SK-N-SH (cell line): Measurements from ENCODE around the gene SCN1B. TPM values are rescaled to one million over a fixed set of nuclear protein-coding genes. Genes with fewer than 3 reads are reported as not detected.

Experiments used
- CTCF ChIA-PET: fragments of 300-600, 350-600 bp; formaldehyde crosslinking; extraction: SDS; loops from one replicate; lab custom pipeline; 2021; lab: Yijun Ruan, JAX
- POLR2A ChIA-PET: fragments of 350-600 bp; sonication (Branson Sonifier 250); formaldehyde crosslinking; extraction: SDS; loops from one replicate; lab custom pipeline; 2020; ENCODE audit warnings: antibody characterized with exemption, inconsistent platforms; lab: Yijun Ruan, JAX
- DNase-seq: peaks from one replicate; pipeline ENCODE4 v3.0.0; 2012
- H2AFZ ChIP-seq: fragments of 200-600 bp; sonication (generic); 2 replicates; pipeline ENCODE4 v1.8.1; 2016; ENCODE audit warnings: antibody characterized with exemption, mild to moderate bottlenecking, low read depth
- H3F3A ChIP-seq: fragments of 200-600 bp; sonication (generic); replicated peaks from 2 replicates; pipeline ENCODE3; 2016; ENCODE audit warnings: antibody characterized with exemption, mild to moderate bottlenecking; ENCODE audit not compliant: insufficient read depth
- H3K27ac ChIP-seq, 2 experiments: fragments of 200-500 bp in 1 of 2; fragments of 200-600 bp in 1 of 2; sonication (Bioruptor generic) in 1 of 2; sonication (generic), shearing (Covaris generic) in 1 of 2; 2 replicates each; pipeline versions ENCODE4 v1.5.1 to v1.6.1; 2014 to 2016; ENCODE audit warnings: low read depth in 2 of 2, inconsistent platforms in 1 of 2, low read length in 1 of 2, mild to moderate bottlenecking in 1 of 2, mixed read lengths in 1 of 2
- H3K27me3 ChIP-seq: fragments of 200-600 bp; sonication (generic), shearing (Covaris generic); 2 replicates; pipeline ENCODE4 v1.6.1; 2016; ENCODE audit warnings: mixed run types; ENCODE audit not compliant: insufficient read depth
- H3K36me3 ChIP-seq, 2 experiments: fragments of 200-500 bp in 1 of 2; fragments of 200-600 bp in 1 of 2; sonication (Bioruptor generic) in 1 of 2; sonication (generic) in 1 of 2; replicated peaks in 1 of 2; 2 replicates each; pipeline versions ENCODE3 to v1.5.1; 2014 to 2016; ENCODE audit warnings: low read length in 1 of 2, mild to moderate bottlenecking in 1 of 2; ENCODE audit not compliant: insufficient read depth in 2 of 2, control insufficient read depth in 1 of 2
- H3K4me1 ChIP-seq, 2 experiments: fragments of 200-500 bp in 1 of 2; fragments of 200-600 bp in 1 of 2; sonication (Bioruptor generic) in 1 of 2; sonication (generic), shearing (Covaris generic) in 1 of 2; 2 replicates each; pipeline versions ENCODE4 v1.5.1 to v1.6.1; 2014 to 2016; ENCODE audit warnings: low read depth in 1 of 2, low read length in 1 of 2, mixed run types in 1 of 2; ENCODE audit not compliant: insufficient read depth in 2 of 2, control insufficient read depth in 1 of 2
- H3K4me2 ChIP-seq: fragments of 200-600 bp; sonication (generic), shearing (Covaris generic); 2 replicates; pipeline ENCODE4 v1.6.1; 2017; ENCODE audit warnings: mixed run types
- H3K4me3 ChIP-seq, 2 experiments: fragments of 200-500 bp in 1 of 2; fragments of 200-600 bp in 1 of 2; sonication (Bioruptor generic) in 1 of 2; sonication (generic), shearing (Covaris generic) in 1 of 2; 2 replicates each; pipeline versions ENCODE4 v1.5.1 to v1.8.1; 2014 to 2016; ENCODE audit warnings: low read depth in 2 of 2, inconsistent platforms in 1 of 2, low read length in 1 of 2, mild to moderate bottlenecking in 1 of 2, mixed read lengths in 1 of 2, moderate library complexity in 1 of 2
- H3K79me2 ChIP-seq: fragments of 200-600 bp; sonication (generic); 2 replicates; pipeline ENCODE4 v1.8.1; 2017; ENCODE audit warnings: mild to moderate bottlenecking; ENCODE audit not compliant: insufficient read depth
- H3K9ac ChIP-seq: fragments of 200-600 bp; sonication (generic); 2 replicates; pipeline ENCODE4 v1.6.1; 2017; ENCODE audit warnings: mixed run types
- H3K9me2 ChIP-seq: fragments of 200-600 bp; sonication (generic); 2 replicates; pipeline ENCODE4 v1.6.1; 2017; ENCODE audit warnings: mixed run types
- H3K9me3 ChIP-seq: fragments of 200-600 bp; sonication (generic); 2 replicates; pipeline ENCODE4 v1.6.1; 2017; ENCODE audit warnings: mixed run types, mild to moderate bottlenecking, moderate library complexity
- H4K20me1 ChIP-seq: fragments of 200-600 bp; sonication (generic); 2 replicates; pipeline ENCODE4 v1.6.1; 2017; ENCODE audit warnings: mild to moderate bottlenecking, mixed run types; ENCODE audit not compliant: insufficient read depth
- CHD2 ChIP-seq: fragments of 150-350 bp; IDR thresholded peaks from 2 replicates; pipeline ENCODE4 v1.6.1; 2018; ENCODE audit warnings: low read length; ENCODE audit not compliant: partially characterized antibody
- ELF1 ChIP-seq: IDR thresholded peaks from 2 replicates; pipeline ENCODE4 v1.4.0; 2012
- EP300 ChIP-seq, 2 experiments: IDR thresholded peaks; 2 replicates each; pipeline versions ENCODE4 v1.4.0 to v1.6.1; 2012; ENCODE audit warnings: borderline replicate concordance in 1 of 2, low read depth in 1 of 2, low read length in 1 of 2
- EZH2phosphoT487 ChIP-seq: fragments of 200-600 bp; sonication (generic); IDR thresholded peaks from 2 replicates; pipeline ENCODE4 v1.6.1; 2017; ENCODE audit warnings: low read depth, mixed run types, mild to moderate bottlenecking, antibody characterized with exemption, moderate library complexity, borderline replicate concordance
- FOXJ3 ChIP-seq: sonication (generic); formaldehyde crosslinking; IDR thresholded peaks from 2 replicates; pipeline ENCODE4 v1.5.1; 2020; ENCODE audit warnings: mild to moderate bottlenecking, missing genetic modification reagents
- FOXM1 ChIP-seq: IDR thresholded peaks from 2 replicates; pipeline ENCODE4 v1.4.0; 2012; ENCODE audit warnings: low read depth, mild to moderate bottlenecking
- GABPA ChIP-seq: IDR thresholded peaks from 2 replicates; pipeline ENCODE4 v1.4.0; 2012; ENCODE audit warnings: low read depth, mild to moderate bottlenecking
- MEF2A ChIP-seq: IDR thresholded peaks from 2 replicates; pipeline ENCODE4 v1.4.0; 2012; ENCODE audit warnings: low read depth, borderline replicate concordance
- NFIC ChIP-seq: IDR thresholded peaks from 2 replicates; pipeline ENCODE4 v1.4.0; 2012; ENCODE audit warnings: borderline replicate concordance
- NRF1 ChIP-seq: IDR thresholded peaks from 2 replicates; pipeline ENCODE4 v1.6.1; 2012; ENCODE audit warnings: low read depth, mild to moderate bottlenecking, low read length
- POLR2AphosphoS5 ChIP-seq: IDR thresholded peaks from 2 replicates; pipeline ENCODE4 v1.6.1; 2012; ENCODE audit warnings: low read depth, low read length
- RAD21 ChIP-seq: IDR thresholded peaks from 2 replicates; pipeline ENCODE4 v1.6.1; 2012; ENCODE audit warnings: mild to moderate bottlenecking, low read length
- RCOR1 ChIP-seq: fragments of 150-350 bp; IDR thresholded peaks from 2 replicates; pipeline ENCODE4 v1.6.1; 2017; ENCODE audit warnings: antibody characterized with exemption, low read length
- RFX5 ChIP-seq: IDR thresholded peaks from 2 replicates; pipeline ENCODE4 v1.6.1; 2012; ENCODE audit warnings: mild to moderate bottlenecking, improper control_type of control experiment, low read length
- SIN3A ChIP-seq: IDR thresholded peaks from 2 replicates; pipeline ENCODE4 v1.6.1; 2012; ENCODE audit warnings: low read depth, mild to moderate bottlenecking, low read length, moderate library complexity, borderline replicate concordance
- SMC3 ChIP-seq: IDR thresholded peaks from 2 replicates; pipeline ENCODE4 v1.6.1; 2012; ENCODE audit warnings: low read depth, low read length, improper control_type of control experiment
- TEAD4 ChIP-seq: IDR thresholded peaks from 2 replicates; pipeline ENCODE4 v1.4.0; 2012; ENCODE audit warnings: mild to moderate bottlenecking, borderline replicate concordance; ENCODE audit not compliant: insufficient read depth
- WGBS: methylation state at CpG from one replicate; pipeline ENCODE4 v1.1.6; 2017; ENCODE audit warnings: low lambda C conversion rate; 5-methylcytosine and 5-hydroxymethylcytosine counted together
- polyA plus RNA-seq, 3 experiments: library from polyadenylated mRNA; depleted of rRNA; stranded (reverse); fragments of >200 nt; gene quantifications; 2 replicates each; pipeline ENCODE4 v1.2.3, GENCODE V29; 2012
- TF ChIP-seq, protein P1 (sequence below): fragments of 150-350 bp; IDR thresholded peaks from 2 replicates; pipeline ENCODE4 v1.6.1; 2017; ENCODE audit warnings: antibody characterized with exemption, low read length, low read depth, borderline replicate concordance
- TF ChIP-seq, protein P2 (sequence below): IDR thresholded peaks from 2 replicates; pipeline ENCODE4 v1.6.1; 2012; ENCODE audit warnings: mild to moderate bottlenecking, low read depth, low read length, moderate library complexity
- TF ChIP-seq, protein P3 (sequence below): IDR thresholded peaks from 2 replicates; pipeline ENCODE4 v1.4.0; 2012; ENCODE audit warnings: low read depth, borderline replicate concordance
- TF ChIP-seq, protein P4 (sequence below): IDR thresholded peaks from 2 replicates; pipeline ENCODE4; 2012
- TF ChIP-seq, protein P5 (sequence below): IDR thresholded peaks from 2 replicates; pipeline ENCODE4 v1.4.0; 2012; ENCODE audit warnings: low read depth

SCN1B gene
- polyA plus RNA-seq, 1 of the 3 experiments (the other 2 are of a cell fraction), result 10.5 TPM

DNA sequence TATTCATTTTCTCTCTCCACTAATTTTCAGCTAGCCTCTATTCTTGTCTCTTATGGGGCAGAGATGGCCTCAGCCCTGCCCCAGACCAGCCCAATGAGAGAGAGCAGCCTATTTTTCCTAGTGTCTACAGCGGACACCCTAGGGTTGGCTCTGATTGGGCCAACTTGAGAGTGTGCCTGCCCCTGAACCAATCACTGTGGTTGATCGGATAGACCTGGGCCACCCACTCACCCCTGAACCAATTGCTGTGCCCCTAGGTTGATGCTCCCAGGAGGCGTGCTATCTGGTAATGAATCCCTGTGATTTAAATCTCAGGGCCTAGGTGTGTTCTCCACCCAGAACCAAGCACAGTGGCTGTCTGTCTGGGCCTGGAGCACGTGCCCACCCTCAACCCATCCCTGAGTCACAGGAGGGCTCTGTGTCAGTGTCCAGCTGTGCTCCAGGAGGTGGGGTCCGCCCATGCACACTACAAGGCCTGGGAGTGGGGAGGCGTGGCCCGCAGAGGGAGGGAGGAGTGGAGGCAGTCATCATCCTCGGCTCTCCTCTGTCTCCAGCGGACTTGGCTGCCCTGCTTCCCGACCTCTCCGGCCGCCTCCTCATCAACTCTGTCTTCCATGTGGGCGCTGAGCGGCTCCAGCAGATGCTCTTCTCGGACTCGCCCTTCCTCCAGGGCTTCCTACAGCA lies 14.9 kb upstream of the SCN1B start (continued):
- TF ChIP-seq, protein P1, sequence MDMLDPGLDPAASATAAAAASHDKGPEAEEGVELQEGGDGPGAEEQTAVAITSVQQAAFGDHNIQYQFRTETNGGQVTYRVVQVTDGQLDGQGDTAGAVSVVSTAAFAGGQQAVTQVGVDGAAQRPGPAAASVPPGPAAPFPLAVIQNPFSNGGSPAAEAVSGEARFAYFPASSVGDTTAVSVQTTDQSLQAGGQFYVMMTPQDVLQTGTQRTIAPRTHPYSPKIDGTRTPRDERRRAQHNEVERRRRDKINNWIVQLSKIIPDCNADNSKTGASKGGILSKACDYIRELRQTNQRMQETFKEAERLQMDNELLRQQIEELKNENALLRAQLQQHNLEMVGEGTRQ, result no peak

DNA sequence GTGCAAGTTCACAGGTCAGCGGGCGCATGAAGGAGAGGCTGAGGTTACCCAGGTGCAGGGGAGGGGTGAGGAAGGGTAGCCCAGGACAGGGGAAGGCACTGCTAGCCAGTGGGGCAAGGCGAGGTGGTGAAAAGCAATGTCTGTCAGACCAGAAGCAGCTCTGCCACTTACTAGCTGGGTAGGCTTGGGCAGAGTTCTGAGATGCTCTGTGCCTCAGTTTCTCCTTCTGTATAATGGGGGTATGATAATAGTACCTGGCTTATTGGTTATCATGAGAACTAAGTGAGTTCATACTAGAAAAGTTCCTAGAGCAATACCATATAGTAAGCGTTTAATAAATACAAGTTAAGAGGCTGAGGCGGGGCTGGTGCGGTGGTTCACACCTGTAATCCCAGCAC lies 14.3 kb upstream of the SCN1B start:
- CTCF ChIA-PET, result interaction anchor here (1.2 to 1.7 kb wide), 2 partner anchors 28 to 376 kb away, joined by 3 to 4 read pairs; no protein-coding TSS in a partner anchor
- peaks cover 34 to 57% of the 10 kb centered on the region in 2 experiments for H3K36me3 ChIP-seq

DNA sequence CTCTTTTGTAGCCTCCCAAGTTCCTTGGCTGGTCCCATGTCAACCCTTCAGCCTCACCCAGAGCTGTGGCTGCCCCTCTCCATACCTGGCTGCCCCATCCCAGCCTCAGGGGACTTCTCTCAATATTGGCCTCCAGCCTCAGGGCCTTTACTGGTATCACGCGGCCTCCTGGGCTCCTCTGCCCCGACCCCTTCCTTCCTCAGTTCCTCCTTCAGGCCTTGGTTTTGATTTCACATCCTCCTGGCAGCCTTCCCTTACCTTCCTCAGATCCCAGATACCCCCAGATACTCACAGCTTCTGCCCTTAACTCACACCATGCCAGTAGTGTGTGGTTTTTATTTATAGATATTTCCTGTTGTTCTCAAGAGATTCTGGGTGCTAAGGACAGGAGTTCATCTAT lies 12.8 kb upstream of the SCN1B start:
- H3K27ac ChIP-seq, result no peak overlapping the region
- H3K9ac ChIP-seq, result no peak overlapping the region
- H3K4me3 ChIP-seq, result no peak overlapping the region
- no peak for DNase-seq
- peaks cover 27 to 55% of the 10 kb centered on the region in 2 experiments for H3K36me3 ChIP-seq
- H3K4me2 ChIP-seq, result no peak overlapping the region
- H3K9me3 ChIP-seq, result no peaks in the 10 kb centered on the region
- H3K79me2 ChIP-seq, result no peaks in the 10 kb centered on the region
- no peaks in the 10 kb centered on the region for H3K9me2 ChIP-seq
- ChIA-PET POLR2A (no interaction called here), CTCF (interaction anchor here (1.0 to 1.7 kb wide), 3 partner anchors 10 to 305 kb away, joined by 3 to 4 read pairs (median 3); no protein-coding TSS in a partner anchor)
- WGBS, result 97% methylated on average over 3 of the region's 3 CpGs
- H4K20me1 ChIP-seq, result no peaks in the 10 kb centered on the region
- no peak overlapping the region for H2AFZ ChIP-seq
- no peaks in the 10 kb centered on the region for H3K27me3 ChIP-seq
- peaks cover 0 to 5% of the 10 kb centered on the region in 2 experiments; a peak in 1 of 4 replicates for H3K4me1 ChIP-seq
- H3F3A ChIP-seq, result no peaks in the 10 kb centered on the region
- no peak for TF ChIP-seq RCOR1
- TF ChIP-seq, protein P2, sequence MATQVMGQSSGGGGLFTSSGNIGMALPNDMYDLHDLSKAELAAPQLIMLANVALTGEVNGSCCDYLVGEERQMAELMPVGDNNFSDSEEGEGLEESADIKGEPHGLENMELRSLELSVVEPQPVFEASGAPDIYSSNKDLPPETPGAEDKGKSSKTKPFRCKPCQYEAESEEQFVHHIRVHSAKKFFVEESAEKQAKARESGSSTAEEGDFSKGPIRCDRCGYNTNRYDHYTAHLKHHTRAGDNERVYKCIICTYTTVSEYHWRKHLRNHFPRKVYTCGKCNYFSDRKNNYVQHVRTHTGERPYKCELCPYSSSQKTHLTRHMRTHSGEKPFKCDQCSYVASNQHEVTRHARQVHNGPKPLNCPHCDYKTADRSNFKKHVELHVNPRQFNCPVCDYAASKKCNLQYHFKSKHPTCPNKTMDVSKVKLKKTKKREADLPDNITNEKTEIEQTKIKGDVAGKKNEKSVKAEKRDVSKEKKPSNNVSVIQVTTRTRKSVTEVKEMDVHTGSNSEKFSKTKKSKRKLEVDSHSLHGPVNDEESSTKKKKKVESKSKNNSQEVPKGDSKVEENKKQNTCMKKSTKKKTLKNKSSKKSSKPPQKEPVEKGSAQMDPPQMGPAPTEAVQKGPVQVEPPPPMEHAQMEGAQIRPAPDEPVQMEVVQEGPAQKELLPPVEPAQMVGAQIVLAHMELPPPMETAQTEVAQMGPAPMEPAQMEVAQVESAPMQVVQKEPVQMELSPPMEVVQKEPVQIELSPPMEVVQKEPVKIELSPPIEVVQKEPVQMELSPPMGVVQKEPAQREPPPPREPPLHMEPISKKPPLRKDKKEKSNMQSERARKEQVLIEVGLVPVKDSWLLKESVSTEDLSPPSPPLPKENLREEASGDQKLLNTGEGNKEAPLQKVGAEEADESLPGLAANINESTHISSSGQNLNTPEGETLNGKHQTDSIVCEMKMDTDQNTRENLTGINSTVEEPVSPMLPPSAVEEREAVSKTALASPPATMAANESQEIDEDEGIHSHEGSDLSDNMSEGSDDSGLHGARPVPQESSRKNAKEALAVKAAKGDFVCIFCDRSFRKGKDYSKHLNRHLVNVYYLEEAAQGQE, result no peak
- TF ChIP-seq, protein P3, sequence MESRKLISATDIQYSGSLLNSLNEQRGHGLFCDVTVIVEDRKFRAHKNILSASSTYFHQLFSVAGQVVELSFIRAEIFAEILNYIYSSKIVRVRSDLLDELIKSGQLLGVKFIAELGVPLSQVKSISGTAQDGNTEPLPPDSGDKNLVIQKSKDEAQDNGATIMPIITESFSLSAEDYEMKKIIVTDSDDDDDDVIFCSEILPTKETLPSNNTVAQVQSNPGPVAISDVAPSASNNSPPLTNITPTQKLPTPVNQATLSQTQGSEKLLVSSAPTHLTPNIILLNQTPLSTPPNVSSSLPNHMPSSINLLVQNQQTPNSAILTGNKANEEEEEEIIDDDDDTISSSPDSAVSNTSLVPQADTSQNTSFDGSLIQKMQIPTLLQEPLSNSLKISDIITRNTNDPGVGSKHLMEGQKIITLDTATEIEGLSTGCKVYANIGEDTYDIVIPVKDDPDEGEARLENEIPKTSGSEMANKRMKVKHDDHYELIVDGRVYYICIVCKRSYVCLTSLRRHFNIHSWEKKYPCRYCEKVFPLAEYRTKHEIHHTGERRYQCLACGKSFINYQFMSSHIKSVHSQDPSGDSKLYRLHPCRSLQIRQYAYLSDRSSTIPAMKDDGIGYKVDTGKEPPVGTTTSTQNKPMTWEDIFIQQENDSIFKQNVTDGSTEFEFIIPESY, result no peak
- TF ChIP-seq NRF1, result no peak
- no peak for TF ChIP-seq SMC3

More for the DNA sequence above, 14.3 kb upstream of the SCN1B start:
- no peaks in the 10 kb centered on the region for H3K79me2 ChIP-seq
- no peak overlapping the region for H3K9ac ChIP-seq
- no peak overlapping the region for H3K27ac ChIP-seq
- TF ChIP-seq CHD2 (no peak), SIN3A (no peak), POLR2AphosphoS5 (no peak), FOXJ3 (CRISPR knock-in tag) (no peak), GABPA (no peak), RAD21 (no peak), EZH2phosphoT487 (no peak), ELF1 (no peak), SMC3 (no peak), MEF2A (no peak), FOXM1 (no peak), TEAD4 (no peak), EP300 (IDR thresholded peaks at IDR 0.05; ENCODE audit: borderline replicate concordance in 1 of 2, low read depth in 1 of 2, low read length in 1 of 2) (no peak), RFX5 (no peak), NFIC (no peak)
- TF ChIP-seq, protein P4, sequence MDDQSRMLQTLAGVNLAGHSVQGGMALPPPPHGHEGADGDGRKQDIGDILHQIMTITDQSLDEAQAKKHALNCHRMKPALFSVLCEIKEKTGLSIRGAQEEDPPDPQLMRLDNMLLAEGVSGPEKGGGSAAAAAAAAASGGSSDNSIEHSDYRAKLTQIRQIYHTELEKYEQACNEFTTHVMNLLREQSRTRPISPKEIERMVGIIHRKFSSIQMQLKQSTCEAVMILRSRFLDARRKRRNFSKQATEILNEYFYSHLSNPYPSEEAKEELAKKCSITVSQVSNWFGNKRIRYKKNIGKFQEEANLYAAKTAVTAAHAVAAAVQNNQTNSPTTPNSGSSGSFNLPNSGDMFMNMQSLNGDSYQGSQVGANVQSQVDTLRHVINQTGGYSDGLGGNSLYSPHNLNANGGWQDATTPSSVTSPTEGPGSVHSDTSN, result no peak
- TF ChIP-seq, protein P5, sequence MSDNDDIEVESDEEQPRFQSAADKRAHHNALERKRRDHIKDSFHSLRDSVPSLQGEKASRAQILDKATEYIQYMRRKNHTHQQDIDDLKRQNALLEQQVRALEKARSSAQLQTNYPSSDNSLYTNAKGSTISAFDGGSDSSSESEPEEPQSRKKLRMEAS, result no peak
- no peak overlapping the region for H3K4me2 ChIP-seq
- H3K27me3 ChIP-seq, result no peaks in the 10 kb centered on the region
- 98% methylated on average over 6 of the region's 6 CpGs for WGBS
- DNase-seq, result no peak
- H3K4me3 ChIP-seq, result no peak overlapping the region
- no peak overlapping the region for H2AFZ ChIP-seq
- H3F3A ChIP-seq, result no peaks in the 10 kb centered on the region
- H3K9me3 ChIP-seq, result no peaks in the 10 kb centered on the region
- peaks cover 0 to 5% of the 10 kb centered on the region in 2 experiments; a peak in 1 of 4 replicates for H3K4me1 ChIP-seq
- no peaks in the 10 kb centered on the region for H4K20me1 ChIP-seq
- POLR2A ChIA-PET, result no interaction called here
- no peaks in the 10 kb centered on the region for H3K9me2 ChIP-seq
